ENCODE data around the gene CPED1. TPM values are rescaled to one million over a fixed set of nuclear protein-coding genes. Genes with fewer than 3 reads are reported as not detected.

The CPED1 gene
- total RNA-seq, 1 experiment from 2014 or later, result 0.13 TPM

DNA sequence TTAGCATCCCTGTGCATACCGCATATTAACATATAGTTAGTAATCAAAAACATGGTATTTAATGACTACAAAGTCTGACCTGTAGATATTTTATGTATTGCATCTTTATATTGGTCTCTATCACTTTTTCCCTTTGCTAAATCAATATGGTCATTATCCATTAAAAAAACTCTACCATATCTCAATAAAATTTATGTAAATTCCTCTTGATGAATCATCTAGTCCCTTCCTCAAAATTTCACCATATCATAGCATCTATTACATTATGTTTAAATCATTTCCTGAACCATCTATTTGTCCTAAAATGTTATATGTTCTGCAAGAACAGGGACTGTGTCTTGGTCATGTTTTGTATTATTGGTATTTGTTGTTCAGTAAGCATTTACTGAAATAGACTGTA lies 45.6 kb upstream of the CPED1 start:
- H2BK120ac ChIP-seq (ENCODE audit: low read depth, low read length, poor library complexity, severe bottlenecking), result no peak overlapping the region
- H2AFZ ChIP-seq (ENCODE audit: low read length), result no peak overlapping the region
- Mint-ChIP-seq H3K27me3 (ENCODE audit: low read depth) (no peaks in the 10 kb centered on the region), H3K4me1 (no peaks in the 10 kb centered on the region), H3K4me3 (no peak overlapping the region), H3K36me3 (ENCODE audit: insufficient read depth in 1 of 3, low read depth in 3 of 3) (no peaks in the 10 kb centered on the region), H3K27ac (no peak overlapping the region), H3K9me3 (no peaks in the 10 kb centered on the region)
- TF ChIP-seq, protein P1, sequence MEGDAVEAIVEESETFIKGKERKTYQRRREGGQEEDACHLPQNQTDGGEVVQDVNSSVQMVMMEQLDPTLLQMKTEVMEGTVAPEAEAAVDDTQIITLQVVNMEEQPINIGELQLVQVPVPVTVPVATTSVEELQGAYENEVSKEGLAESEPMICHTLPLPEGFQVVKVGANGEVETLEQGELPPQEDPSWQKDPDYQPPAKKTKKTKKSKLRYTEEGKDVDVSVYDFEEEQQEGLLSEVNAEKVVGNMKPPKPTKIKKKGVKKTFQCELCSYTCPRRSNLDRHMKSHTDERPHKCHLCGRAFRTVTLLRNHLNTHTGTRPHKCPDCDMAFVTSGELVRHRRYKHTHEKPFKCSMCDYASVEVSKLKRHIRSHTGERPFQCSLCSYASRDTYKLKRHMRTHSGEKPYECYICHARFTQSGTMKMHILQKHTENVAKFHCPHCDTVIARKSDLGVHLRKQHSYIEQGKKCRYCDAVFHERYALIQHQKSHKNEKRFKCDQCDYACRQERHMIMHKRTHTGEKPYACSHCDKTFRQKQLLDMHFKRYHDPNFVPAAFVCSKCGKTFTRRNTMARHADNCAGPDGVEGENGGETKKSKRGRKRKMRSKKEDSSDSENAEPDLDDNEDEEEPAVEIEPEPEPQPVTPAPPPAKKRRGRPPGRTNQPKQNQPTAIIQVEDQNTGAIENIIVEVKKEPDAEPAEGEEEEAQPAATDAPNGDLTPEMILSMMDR (conservative IDR thresholded peaks at IDR 0.05), result no peak
- H3K4me1 ChIP-seq (ENCODE audit: insufficient read depth, low read length), result no peaks in the 10 kb centered on the region
- H3K79me2 ChIP-seq (ENCODE audit: insufficient read depth, low read length), result no peaks in the 10 kb centered on the region
- H4K20me1 ChIP-seq (ENCODE audit: control insufficient read depth, insufficient read depth, insufficient read length), result no peaks in the 10 kb centered on the region
- H2AK5ac ChIP-seq (ENCODE audit: insufficient read length, low read length), result no peak overlapping the region
- no peak overlapping the region for H3K4me2 ChIP-seq (ENCODE audit: insufficient read depth, insufficient read length, low read length)
- H4K5ac ChIP-seq (ENCODE audit: insufficient read length, low read depth, low read length), result no peak overlapping the region
- H2BK5ac ChIP-seq (ENCODE audit: insufficient read length, low read length), result no peak overlapping the region
- H3K18ac ChIP-seq (ENCODE audit: insufficient read length, low read depth, low read length), result no peak overlapping the region
- H3K56ac ChIP-seq (ENCODE audit: insufficient read length, low read depth, low read length), result no peak overlapping the region
- no peak overlapping the region for H3K14ac ChIP-seq (ENCODE audit: insufficient read depth, low read length)
- H3K23ac ChIP-seq (ENCODE audit: insufficient read length, low read depth, low read length), result no peak overlapping the region
- H2BK15ac ChIP-seq (ENCODE audit: low read depth, low read length), result no peak overlapping the region
- no peaks in the 10 kb centered on the region for H3K9me3 ChIP-seq (ENCODE audit: control insufficient read depth, low read depth, low read length)
- DNase-seq, result no peak
- no peaks in the 10 kb centered on the region for H3K27me3 ChIP-seq (ENCODE audit: insufficient read depth, low read length)
- no peak overlapping the region for H4K91ac ChIP-seq (ENCODE audit: insufficient read length, low read depth, low read length)
- H3K9ac ChIP-seq (ENCODE audit: extremely low read depth, insufficient read length, low read length), result no peak overlapping the region
- H2BK20ac ChIP-seq (ENCODE audit: low read depth, low read length, poor library complexity, severe bottlenecking), result no peak overlapping the region
- WGBS (ENCODE audit: extremely low coverage, insufficient read length, low lambda C conversion rate), result no CpG with 5 or more reads among the region's 1 CpG
- no peak overlapping the region for H4K8ac ChIP-seq (replicated peaks; ENCODE audit: insufficient read length, low read depth, low read length)
- no peak overlapping the region for H3K4ac ChIP-seq (ENCODE audit: low read depth, low read length)
- no peaks in the 10 kb centered on the region for H3K79me1 ChIP-seq (ENCODE audit: insufficient read depth, low read depth, low read length, poor library complexity, severe bottlenecking)
- no peak overlapping the region for H2BK12ac ChIP-seq (ENCODE audit: insufficient read length, low read depth, low read length)
- no peak overlapping the region for H3T11ph ChIP-seq (ENCODE audit: low read length)
- H3K23me2 ChIP-seq (ENCODE audit: insufficient read length, low read depth, low read length, poor library complexity, severe bottlenecking), result no peaks in the 10 kb centered on the region
- H3K27ac ChIP-seq (ENCODE audit: insufficient read length, low read depth, low read length), result no peak overlapping the region

Measured in H9 (cell line).